SKM-1 (cell line): ENCODE data around the gene MFGE8.

Experiments
- DNase-seq: peaks from one replicate; lab custom pipeline; 2025; ENCODE audit not compliant: unreplicated experiment; lab: John Stamatoyannopoulos, UW

MFGE8 gene

DNA sequence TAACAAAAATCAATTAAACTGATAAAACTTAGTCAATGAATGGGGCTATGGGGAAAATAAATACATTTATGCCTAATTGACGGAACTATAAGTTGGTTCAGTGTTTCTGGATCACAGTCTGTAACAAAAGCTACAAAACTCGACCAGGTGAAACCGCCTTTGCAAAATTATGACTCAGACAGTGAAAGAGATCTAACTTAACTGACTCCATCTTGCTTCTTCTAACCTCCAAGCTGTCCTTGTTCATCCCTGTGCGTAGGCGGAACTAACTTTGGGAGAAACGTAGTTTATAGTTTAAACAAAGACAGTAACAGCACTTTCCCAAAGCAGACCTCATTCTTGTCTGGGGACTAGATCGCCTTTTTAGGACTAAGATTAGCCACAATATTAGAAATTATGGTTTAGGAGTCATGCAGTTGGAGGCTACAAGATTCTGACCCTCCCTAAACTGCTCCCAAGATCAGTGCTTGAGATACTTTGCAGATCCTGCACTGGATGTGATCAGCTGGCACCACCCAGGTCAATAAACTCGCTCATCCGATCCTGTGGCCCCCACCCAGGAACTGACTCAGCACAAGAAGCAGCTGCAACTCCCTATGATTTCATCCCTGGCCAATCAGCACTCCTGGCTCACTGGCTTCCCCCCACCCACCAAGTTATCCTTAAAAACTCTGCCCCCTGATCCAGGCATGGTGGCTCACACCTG is 7.2 kb upstream of the MFGE8 start:
- DNase-seq = no peak

DNA sequence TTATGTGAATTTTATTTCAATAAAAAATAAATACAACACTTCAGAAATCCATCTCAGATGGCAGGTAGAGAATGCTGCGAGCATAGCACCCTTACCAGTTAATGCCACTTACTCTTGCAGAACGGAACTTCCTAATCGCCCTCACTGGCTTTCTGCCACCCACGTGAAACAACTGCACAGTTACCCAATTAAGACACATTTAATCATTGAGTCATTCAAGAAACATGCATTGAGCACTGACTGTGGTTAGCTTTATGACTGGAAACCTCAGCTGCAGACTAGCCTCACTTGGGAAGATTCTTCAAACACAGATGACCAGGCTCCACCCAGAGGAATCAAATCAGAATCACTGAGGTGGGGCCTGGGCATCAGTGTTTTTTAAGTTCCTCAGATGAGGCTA is 5.6 kb upstream of the MFGE8 start:
- peak; percentile 44 for DNase-seq

- no peak for DNase-seq
Observed at GRCh38 chr15:88917760-88918159, 4.6 kb upstream of the MFGE8 start.

DNA sequence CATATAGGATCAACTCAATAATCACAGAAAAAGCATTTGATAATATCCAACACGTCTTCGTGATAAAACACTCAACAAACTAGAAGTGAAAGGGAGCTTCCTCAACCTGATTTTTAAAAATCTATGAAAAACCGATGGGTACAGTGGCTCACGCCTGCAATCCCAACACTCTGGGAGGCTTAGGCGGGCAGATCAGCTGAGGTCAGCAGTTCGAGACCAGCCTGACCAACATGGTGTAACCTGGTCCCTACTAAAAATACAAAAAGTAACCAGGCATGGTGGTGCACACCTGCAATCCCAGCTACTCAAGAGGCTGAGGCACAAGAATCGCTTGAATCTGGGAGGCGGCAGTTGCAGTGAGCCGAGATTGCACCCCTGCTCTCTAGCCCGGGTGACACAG is 2.2 kb upstream of the MFGE8 start:
- no peak for DNase-seq

DNA sequence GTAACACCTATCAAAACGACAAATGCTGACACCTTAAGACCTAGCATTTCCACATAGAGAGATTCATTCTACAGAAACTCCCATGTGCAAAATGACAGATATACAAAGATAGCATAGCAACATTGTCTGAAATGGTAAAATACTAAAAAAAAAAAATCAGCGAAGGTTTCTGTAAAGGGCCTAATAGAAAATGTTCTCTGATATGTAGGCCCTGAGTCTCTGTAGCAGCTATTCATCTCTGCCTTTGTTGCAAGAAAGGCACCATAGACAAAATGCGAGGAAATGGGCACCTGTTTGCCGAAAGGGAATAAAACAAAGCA is 631 bp upstream of the MFGE8 start:
- DNase-seq = peak; percentile 19

- DNase-seq = no peak
Observed at GRCh38 chr15:88912500-88912921, 668 bp downstream of the MFGE8 start.

- DNase-seq = no peak
Observed at GRCh38 chr15:88911766-88912118, 1.4 kb downstream of the MFGE8 start.

- no peak for DNase-seq
Observed at GRCh38 chr15:88909956-88910831, 3.0 kb downstream of the MFGE8 start.

GRCh38 chr15:88908697-88909621 is 4.2 kb downstream of the MFGE8 start:
- DNase-seq = no peak

DNA sequence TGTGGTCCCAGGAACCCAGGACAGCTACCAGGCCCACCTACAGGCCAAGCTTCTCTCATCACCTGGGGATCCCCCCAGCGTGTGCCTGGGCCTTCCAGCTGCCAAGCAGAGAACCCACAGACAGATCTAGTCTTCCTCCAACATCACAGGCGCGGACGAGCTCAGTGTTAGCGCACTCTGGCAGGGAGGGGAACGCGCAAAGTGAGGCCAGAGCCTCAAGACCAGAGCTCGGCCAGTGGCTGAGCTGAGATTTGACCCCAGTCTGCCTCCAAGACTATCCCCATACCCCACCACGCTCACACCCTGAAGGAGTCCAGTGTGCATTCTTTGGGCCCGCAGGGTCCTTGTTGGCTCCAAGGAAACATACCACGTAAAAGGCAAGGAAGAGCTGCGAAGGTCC is 5.1 kb downstream of the MFGE8 start:
- no peak for DNase-seq

DNA sequence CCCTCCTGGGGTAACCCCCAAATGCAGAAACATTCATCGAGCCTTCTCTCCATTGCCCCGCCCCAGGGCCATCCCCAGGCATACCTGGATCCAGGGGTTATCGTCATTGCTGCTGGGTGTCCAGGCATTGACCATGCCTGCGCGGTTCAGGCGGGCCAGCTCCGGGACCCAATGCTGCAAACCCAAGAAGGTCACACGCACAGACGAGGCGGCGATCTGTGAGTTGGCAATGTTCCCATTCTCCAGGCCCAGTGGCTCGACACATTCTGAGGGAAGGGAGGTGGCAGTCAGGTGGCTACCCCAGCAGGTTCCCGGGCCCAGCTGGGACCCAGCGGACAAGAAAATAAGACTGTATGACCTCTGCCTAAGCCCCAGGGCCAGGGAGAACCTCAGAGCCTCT is 6.1 kb downstream of the MFGE8 start:
- no peak for DNase-seq

DNA sequence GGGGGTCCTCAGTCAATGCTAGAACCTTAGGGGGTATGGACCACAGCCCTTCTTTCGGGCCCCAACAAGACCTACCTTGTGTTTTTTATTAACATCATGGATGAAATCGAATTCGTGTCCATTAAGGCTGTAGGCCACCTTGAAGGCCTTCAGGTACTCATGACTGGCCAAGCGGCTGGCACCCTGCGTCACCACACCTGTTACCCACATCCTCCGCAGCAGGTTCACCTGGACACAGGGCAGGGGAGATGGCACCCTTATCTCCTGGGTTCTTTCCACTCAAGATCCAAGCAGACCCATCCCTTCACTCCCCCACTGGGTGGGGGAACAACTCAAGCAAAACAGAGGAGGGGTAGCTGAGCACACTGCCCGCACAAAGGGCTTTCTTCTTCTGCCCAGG is 6.6 kb downstream of the MFGE8 start:
- DNase-seq = no peak

DNA sequence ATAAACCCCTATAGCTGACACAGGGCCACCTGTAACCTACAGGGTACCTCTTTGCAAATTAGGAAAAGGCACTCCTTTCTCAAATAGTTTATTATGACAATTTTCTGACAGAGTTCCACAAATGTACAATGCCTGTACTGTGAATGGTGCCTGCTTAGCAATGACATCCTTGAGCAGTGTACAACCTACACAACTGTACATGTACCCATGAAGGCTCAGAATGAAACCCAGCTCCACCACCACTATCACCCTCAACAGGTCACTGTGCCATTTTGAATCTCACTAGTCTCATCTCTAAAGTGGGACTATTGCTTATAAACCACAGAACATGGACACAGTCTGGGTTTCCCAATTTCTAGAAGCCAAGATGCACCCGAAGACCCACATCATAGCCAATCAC is 7.0 kb downstream of the MFGE8 start:
- DNase-seq = no peak

- no peak for DNase-seq
Observed at GRCh38 chr15:88905576-88905975, 7.6 kb downstream of the MFGE8 start.

GRCh38 chr15:88904624-88905327 is 8.4 kb downstream of the MFGE8 start:
- peak; percentile 31 for DNase-seq

DNA sequence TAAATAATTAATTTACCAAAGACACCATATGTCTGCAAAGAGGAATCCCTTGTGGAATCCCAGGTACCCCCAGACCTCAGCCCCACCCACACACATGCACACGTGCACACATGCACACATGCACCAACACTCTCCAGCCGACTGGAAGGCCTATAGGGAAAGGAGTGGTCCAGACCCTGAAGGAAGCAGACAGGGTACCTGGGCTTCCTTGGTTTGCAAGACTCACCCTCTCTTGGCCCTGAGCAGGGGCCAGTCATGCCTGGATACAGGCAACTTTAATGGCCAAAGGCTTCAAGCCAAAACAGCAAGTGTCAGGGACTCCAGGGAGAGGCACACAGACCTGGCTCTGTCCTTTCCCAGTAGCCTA is 8.9 kb downstream of the MFGE8 start:
- no peak for DNase-seq

DNA sequence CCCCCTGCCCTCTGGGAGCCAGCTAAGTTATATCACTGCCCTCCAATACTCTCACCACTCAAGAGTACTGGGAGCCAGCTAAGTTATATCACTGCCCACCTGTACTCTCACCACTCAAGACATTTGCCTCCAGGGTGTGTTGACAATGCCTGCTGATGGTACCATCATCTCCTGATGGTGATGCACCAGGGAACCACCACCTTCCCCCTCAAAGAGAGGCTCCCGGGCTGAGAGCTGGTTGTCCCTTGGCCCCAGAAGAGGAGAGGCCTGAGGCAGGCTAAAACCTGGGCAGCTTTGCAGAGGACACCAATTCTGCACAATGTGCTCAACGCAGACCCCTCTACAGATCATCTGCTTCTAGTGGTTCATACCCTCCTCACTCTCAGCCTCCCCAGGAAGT is 10.3 kb downstream of the MFGE8 start:
- DNase-seq = no peak

DNA sequence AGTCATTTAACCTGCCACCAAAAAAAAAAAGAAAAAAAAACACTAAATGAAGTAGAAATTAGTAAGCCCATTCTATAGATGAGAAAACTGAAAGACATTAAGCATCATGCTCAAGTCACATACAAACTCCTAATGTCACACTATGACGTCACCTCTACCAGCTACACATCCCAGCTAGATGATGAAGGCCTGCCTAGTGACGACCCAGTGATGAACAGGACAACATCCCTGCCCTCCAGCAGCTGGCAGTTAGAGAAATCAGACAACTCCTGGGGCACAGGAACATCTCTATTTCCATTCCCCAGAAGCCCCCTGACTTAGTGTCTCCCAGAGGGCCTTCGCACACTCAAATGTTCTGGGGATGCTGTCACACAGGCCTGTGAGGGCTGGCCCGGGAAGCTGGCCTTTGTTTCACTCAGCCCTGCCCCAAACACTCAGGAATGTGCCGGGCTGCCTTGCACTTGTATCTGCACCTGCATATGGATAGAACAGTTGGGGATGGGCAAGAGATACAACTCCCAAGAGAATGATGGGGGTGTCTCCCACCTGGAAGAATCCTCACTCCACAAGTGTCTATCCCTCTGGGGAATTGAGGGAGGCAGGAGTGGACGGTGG is 10.9 kb downstream of the MFGE8 start:
- no peak for DNase-seq

DNA sequence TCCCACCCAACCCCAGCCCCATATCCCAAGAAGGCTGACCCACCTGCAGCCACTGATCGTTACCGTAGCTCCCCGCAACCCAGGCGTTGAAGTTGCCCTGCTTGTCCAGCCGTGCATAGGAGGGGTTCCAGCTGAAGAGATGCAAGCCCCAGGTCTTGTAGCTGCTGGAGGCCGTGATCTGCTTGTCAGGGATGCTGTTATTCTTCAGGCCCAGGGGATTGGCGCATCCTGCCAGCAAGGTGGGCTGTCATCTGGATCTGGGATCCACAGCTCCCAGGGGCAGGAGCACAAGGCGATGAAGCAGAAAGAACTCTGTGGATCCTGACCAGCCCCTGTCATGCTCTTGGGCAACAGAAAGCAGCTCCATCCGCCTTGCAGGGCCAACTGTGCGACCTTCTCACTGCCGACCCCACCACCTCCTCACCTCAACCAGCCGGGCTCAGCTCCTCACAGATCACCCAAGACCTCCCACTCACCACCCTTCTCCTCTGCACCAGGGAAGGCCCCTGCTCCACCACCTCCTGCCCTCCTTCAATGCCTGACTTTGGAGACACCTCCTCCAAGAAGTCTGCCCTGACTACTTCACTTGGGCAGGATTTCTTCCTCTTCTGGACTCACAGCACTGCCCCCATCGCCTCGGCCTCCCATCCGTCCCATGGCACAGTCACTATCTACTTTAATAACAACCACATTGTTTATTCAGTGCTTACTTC is 11.5 kb downstream of the MFGE8 start:
- no peak for DNase-seq

DNA sequence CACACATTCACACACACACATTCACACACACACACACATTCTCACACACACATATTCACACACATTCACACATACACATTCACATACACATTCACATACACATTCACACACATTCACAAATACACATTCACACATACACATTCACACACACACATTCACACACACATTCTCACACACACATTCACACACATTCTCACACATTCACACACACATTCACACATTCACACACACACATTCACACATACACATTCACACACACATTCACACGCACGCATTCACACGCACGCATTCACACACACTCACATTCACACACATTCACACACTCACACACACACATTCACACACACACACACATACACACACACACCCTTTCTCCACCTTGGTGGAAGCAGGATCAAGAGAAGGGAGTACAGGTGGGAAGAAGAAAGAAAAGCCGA is 12.2 kb downstream of the MFGE8 start:
- DNase-seq = no peak
